Measurements from ENCODE around the gene TMEM151B. TPM values are rescaled to one million over a fixed set of nuclear protein-coding genes. Genes with fewer than 3 reads are reported as not detected.

The TMEM151B gene
- total and polyA plus RNA-seq, 10 of the 15 experiments (the other 5 are each of a cell fraction or from before 2014, with no cell fraction given): 0.01 to 0.19 (median 0.05) TPM; not detected in 6

- H3K4me3 ChIP-seq: peak overlapping the region; percentile 83
- intact Hi-C loops (cut with micrococcal nuclease; ENCODE audit: unreplicated experiment): no loop called here
- peak; percentile 8 for ATAC-seq
These were observed 46.0 kb upstream of the TMEM151B start for GRCh38 chr6:44224029-44224964.

More at GRCh38 chr6:44224029-44224964, 46.0 kb upstream of the TMEM151B start:
- ChIA-PET RAD21 (ENCODE audit: unreplicated experiment) (interaction anchor here (0.6 to 4.5 kb wide), 17 partner anchors 9 to 128 kb away, joined by 3 to 23 read pairs (median 6); partner anchors contain the start of gene HSP90AB1), POLR2A (interaction anchor here (0.8 to 7.0 kb wide), 9 partner anchors 12 to 39 kb away, joined by 3 to 63 read pairs (median 4); partner anchors contain the start of gene HSP90AB1), SMC1A (ENCODE audit: uncharacterized antibody, unreplicated experiment) (interaction anchor here (0.6 to 2.2 kb wide), 15 partner anchors 11 to 114 kb away, joined by 3 to 18 read pairs (median 6); no protein-coding TSS in a partner anchor), CTCF (interaction anchor here (0.7 to 6.0 kb wide), 18 partner anchors 11 to 128 kb away, joined by 3 to 95 read pairs (median 4); partner anchors contain the start of gene HSP90AB1)
- Histone ChIP-seq H3K4me2 (ENCODE audit: control insufficient read depth, insufficient read depth) (peak overlapping the region; percentile 95), H3K79me2 (ENCODE audit: control insufficient read depth, insufficient read depth, low read length) (peaks cover 31% of the 10 kb centered on the region), H4K20me1 (ENCODE audit: control insufficient read depth, insufficient read depth) (no peaks in the 10 kb centered on the region), H3K27me3 (replicated peaks in 1 of 2; ENCODE audit: control insufficient read depth in 2 of 2, insufficient read depth in 2 of 2, low read length in 1 of 2) (no peaks in the 10 kb centered on the region), H3K9me3 (replicated peaks; ENCODE audit: control insufficient read depth, insufficient read depth, low read length) (no peaks in the 10 kb centered on the region), H3K36me3 (ENCODE audit: control insufficient read depth in 2 of 2, insufficient read depth in 2 of 2, low read length in 1 of 2) (peaks cover 0 to under 1% of the 10 kb centered on the region in 2 experiments; a peak in 2 of 4 replicates), H2AFZ (ENCODE audit: control insufficient read depth, low read depth, low read length) (peak overlapping the region; percentile 51; the same call in 1 of the 2 replicates), H3K4me1 (ENCODE audit: control insufficient read depth, insufficient read depth, low read length) (peaks cover 22% of the 10 kb centered on the region), H3K9ac (ENCODE audit: control insufficient read depth, insufficient read depth, low read length) (peak overlapping the region; percentile 71), H3K27ac (ENCODE audit: control insufficient read depth, insufficient read depth) (peak overlapping the region; percentile 13; the same call in 1 of the 2 replicates)
- in situ Hi-C loops (cut with MboI): no loop called here
- TF ChIP-seq BACH1 (IDR thresholded peaks at IDR 0.05; ENCODE audit: borderline replicate concordance) (no peak), SMARCA5 (IDR thresholded peaks at IDR 0.05) (0 out of 2 replicates have a peak, but pooled peaks have one; percentile 63), HCFC1 (IDR thresholded peaks at IDR 0.05; ENCODE audit: low read length) (no peak)
- TF ChIP-seq, protein P1, sequence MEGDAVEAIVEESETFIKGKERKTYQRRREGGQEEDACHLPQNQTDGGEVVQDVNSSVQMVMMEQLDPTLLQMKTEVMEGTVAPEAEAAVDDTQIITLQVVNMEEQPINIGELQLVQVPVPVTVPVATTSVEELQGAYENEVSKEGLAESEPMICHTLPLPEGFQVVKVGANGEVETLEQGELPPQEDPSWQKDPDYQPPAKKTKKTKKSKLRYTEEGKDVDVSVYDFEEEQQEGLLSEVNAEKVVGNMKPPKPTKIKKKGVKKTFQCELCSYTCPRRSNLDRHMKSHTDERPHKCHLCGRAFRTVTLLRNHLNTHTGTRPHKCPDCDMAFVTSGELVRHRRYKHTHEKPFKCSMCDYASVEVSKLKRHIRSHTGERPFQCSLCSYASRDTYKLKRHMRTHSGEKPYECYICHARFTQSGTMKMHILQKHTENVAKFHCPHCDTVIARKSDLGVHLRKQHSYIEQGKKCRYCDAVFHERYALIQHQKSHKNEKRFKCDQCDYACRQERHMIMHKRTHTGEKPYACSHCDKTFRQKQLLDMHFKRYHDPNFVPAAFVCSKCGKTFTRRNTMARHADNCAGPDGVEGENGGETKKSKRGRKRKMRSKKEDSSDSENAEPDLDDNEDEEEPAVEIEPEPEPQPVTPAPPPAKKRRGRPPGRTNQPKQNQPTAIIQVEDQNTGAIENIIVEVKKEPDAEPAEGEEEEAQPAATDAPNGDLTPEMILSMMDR (IDR thresholded peaks at IDR 0.05 in 2 of 3, conservative IDR thresholded peaks at IDR 0.05 in 1 of 3; ENCODE audit: control insufficient read depth in 2 of 3, extremely low read depth in 1 of 3, insufficient read depth in 1 of 3, low read depth in 3 of 3, low read length in 3 of 3): peak in 2 of 3 experiments; percentile 17 to 25; a peak in 2 of 6 replicates
- 12% methylated on average over 13 of the region's 18 CpGs for WGBS (ENCODE audit: insufficient coverage, insufficient replicate concordance, low lambda C conversion rate, missing lambda C conversion rate)
- FAIRE-seq: peak; percentile 68
- DNase-seq (ENCODE audit: low read depth, low spot score): no peak
- TSS peak; percentile 45 for BruUV-seq (replicated peaks)

All from GM12878 (cell line).